GM19397 (cell line): ENCODE data around the gene MEF2D.

ENCODE experiments used
- ATAC-seq: cut with Tn5 transposase; IDR thresholded peaks from one replicate; pipeline ENCODE4 v1.9.1; 2021; ENCODE audit warnings: mild to moderate bottlenecking, moderate library complexity; ENCODE audit not compliant: unreplicated experiment

The MEF2D gene

GRCh38 chr1:156430866-156431265 is 69.7 kb downstream of the MEF2D start:
- no peak for ATAC-seq

DNA sequence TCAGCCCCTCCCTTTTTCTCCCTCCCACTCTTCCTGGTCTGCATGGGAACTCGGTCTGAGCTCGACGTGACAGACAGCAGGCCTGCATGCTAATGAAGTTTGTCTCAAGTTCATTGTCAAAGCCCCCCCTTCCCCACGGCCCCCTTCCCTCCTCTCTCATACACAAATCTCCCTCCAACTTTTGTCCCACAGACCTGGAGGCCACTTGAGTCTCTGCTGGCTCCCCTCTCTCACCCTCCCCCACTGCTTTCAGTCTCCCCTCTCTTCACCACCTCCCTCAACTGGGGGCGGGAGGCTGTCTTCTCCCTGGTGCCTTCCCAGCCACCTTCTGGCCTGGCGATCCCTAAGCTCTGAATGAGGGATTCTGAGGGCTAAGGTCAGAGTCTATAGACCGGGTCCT is 70.3 kb downstream of the MEF2D start:
- ATAC-seq: no peak

- ATAC-seq: no peak
These were observed 71.1 kb downstream of the MEF2D start for GRCh38 chr1:156429313-156430060.

GRCh38 chr1:156428746-156429288 is 71.8 kb downstream of the MEF2D start:
- no peak for ATAC-seq

GRCh38 chr1:156427957-156428356 is 72.6 kb downstream of the MEF2D start:
- no peak for ATAC-seq

- ATAC-seq: no peak
These were observed 74.6 kb downstream of the MEF2D start for GRCh38 chr1:156425943-156426342.

- no peak for ATAC-seq
These were observed 75.7 kb downstream of the MEF2D start for GRCh38 chr1:156424806-156425432.

DNA sequence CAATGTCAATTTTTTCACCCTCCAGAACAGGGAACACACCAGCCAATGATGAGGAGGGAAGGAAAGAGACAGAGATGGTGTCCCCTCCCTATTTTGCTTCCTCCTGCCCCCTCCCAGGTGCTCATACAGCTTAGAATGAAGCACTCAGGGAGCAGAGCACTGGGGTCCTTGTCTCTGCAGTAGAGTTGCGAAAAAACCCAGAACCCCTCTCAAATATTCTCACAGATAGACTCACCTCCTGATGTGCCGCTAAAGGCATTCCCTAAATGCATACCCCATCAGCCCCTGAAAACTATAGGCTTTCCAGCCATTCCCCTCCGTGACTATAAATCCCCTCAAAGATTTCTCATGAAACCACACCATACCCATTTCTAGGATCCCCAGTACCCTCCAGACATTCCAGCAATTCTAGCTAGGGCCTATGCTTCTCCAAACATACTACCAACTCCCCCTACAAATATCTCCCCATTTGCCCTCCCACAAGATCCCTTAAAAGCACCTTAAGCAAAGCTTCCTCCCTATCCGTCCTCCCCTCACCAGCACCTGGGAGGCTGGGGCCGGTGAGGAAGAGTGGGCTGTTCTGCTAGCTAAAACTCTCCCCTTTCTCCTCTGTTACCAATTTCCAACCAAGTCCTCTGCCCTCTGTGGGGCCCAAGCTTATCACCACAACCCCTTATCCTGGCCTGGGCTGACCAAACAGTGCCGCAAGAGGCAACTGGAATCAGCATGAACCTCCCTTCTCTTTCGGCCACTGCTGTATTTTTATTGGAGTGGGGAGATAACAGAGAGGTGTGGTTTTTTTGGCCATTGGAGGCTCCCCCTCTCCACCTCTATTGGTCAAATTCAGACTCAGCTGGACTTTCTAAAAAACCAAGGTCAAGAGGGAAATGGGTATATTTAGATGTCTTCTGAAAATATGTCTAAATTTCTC is 76.9 kb downstream of the MEF2D start:
- no peak for ATAC-seq

GRCh38 chr1:156422602-156423091 is 77.9 kb downstream of the MEF2D start:
- ATAC-seq: no peak

- no peak for ATAC-seq
These were observed 78.5 kb downstream of the MEF2D start for GRCh38 chr1:156421939-156422601.

DNA sequence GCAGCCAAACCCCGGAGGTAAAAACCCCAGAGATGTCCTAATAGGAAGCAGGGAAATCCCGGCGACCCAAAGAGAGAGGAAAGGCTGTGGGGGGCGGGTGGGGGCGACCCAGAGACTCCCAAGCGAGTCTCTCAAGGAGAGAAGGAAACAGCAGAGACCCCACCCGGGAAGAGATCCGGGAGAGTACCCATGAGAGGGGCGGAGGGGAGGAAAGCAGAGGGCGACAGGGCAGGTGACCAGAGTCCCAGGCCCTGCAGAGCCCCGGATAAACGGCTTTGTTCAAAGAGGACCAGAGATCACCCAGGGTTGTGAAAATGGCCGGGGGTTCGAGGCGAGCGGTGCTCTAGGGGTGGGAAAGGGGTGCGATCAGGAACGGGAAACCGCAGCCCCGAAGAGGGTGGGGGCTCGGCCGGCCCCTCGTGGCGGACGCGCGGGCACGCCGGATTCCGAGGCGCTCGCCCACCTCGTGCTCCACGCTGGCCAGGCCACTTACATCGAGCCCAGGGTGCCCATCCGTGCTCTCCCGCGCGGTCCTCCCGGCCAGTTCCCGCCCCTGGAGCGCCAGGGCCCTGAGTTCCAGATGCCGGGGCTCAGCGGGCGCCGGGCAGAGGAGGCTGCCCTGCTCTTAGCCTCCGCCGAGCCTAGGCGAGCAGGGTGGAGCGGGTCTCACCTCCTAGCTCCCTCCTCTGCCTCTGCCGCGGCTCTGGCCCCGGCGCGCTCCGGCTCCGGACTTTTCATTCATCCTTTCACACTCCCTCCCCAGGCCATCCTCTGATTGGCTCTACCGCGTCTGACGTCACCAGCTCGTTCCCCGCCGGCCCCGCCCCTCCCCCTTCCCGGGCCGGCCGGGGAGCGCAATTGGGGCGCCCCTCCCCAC is 79.3 kb downstream of the MEF2D start:
- ATAC-seq: peak; percentile 68

GRCh38 chr1:156420205-156421061 is 80.1 kb downstream of the MEF2D start:
- ATAC-seq: no peak

- ATAC-seq: no peak
These were observed 80.7 kb downstream of the MEF2D start for GRCh38 chr1:156419854-156420204.

DNA sequence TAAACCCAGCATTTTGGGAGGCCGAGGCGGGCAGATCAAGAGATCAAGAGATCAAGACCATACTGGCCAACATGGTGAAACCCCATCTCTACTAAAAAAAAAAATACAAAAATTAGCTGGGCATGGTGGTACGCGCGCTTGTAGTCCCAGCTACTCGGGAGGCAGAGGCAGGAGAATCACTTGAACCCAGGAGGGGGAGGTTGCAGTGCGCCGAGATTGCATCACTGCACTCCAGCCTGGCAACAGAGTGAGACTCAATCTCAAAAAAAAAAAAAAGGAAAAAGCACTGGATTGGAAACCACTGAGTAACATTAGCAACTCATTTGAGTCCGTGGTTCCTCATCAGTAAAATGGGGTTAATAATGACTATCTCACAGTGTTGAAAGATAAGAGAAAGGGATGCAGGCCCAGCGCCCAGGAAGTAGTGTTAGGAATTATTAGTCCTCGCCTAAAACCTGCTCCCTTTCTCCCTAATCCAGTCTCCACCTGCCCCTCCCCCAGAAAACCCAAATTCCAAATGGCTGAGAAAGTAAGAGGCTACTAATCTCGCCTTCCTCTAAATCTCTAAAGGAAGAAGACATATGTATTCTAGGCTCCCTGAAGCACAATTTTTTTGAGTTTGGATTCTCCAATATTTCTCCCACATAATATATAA is 82.0 kb downstream of the MEF2D start:
- ATAC-seq: no peak

- no peak for ATAC-seq
These were observed 83.1 kb downstream of the MEF2D start for GRCh38 chr1:156417401-156418020.

DNA sequence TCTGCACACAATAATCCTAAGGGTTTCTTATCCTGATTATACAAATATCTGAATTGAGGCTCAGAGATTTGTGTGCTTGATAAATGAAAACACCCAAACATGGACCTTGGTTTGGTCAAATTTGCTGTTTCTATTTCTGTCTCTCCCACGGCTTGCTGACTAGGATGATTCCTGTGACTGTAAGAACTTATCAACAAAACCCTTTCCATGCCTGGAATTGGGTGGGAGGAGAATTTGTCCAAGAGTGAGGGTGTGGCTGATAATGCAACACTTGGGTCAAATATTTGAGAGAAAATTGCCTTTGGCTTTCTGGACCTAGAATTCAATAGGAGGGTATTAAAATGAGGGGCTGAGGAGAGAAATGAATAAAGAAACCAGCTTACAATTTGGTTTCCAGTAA is 83.6 kb downstream of the MEF2D start:
- no peak for ATAC-seq

DNA sequence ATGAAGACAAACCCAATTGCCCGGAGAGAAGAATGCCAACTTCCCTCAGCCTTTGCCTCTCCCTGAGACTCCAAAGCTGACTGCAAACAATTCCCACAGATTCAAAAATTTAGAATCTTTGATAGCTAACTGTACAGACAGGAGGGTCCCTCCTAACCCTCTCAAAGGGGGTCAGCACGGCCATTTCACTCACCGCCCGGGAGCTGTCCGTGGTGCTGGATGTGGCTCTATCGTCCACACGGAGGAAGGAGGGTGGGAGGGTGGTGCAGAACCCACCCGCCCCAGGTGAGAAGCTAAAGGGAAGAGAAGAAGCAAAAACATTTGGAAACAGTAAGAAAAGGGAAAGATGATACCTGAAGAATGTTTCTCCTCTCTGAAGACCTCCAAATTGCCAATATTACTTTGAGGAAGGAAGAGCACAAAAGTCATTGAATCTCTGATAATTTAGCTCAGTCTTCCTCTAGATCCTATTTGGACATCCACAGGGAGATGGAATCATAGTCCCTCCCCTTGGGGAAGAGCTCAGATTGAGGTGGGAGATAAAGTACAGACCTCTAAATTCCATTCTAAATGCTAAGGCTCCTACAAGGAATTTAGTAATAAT is 86.0 kb downstream of the MEF2D start:
- no peak for ATAC-seq
